DMS114 treated with DMSO at 0.1 percent for 48 hours (cell line): ENCODE results near the gene AAMP.
"Not testable (repeated sequence)": the region's sequence is repeated elsewhere in the genome, so short reads cannot be mapped to it uniquely, and the experiment has no call there.

Source experiments
- DNase-seq: peaks from one replicate; lab custom pipeline; 2025; ENCODE audit not compliant: unreplicated experiment; lab: John Stamatoyannopoulos, UW

AAMP gene, protein sequence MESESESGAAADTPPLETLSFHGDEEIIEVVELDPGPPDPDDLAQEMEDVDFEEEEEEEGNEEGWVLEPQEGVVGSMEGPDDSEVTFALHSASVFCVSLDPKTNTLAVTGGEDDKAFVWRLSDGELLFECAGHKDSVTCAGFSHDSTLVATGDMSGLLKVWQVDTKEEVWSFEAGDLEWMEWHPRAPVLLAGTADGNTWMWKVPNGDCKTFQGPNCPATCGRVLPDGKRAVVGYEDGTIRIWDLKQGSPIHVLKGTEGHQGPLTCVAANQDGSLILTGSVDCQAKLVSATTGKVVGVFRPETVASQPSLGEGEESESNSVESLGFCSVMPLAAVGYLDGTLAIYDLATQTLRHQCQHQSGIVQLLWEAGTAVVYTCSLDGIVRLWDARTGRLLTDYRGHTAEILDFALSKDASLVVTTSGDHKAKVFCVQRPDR

DNA sequence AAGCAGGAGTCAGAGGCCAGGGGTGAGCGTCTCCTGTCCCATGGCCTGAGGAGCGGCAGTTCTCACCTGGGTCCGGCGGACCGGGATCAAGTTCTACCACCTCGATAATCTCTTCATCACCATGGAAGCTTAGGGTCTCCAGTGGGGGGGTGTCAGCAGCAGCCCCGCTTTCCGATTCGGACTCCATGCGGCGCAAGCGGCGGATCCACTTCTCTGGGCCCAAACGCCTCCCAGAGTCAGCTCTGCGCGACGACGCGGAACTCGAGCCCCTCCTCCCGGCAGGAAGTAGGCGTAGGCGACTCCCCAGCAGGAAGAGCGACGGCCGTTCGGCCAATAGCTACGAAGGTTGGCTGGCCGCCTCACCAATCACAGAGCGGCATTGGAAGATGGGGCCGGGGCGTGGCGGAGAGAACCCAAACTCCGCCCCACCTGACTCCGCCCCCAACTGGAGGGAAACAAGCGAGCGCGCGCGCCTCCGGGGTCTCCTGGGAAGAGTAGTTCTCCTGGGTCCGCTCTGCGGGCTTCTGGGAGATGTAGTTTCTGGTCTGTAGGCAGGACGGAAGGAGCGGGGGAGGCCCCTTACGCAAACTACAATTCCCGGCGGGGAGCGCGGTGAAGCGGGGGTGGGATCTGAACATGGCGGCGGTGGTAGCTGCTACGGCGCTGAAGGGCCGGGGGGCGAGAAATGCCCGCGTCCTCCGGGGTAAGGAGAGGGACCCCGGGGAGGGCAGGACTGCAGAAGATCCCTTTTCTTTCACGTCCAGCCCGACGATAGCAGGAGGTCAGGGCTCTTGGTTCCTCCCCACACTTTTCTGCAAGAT lies at the start of gene AAMP, which contains the start of gene PNKD:
Gene AAMP (minus strand): TSS at position 238 of the 821 bp plus-strand sequence. CDS start 51 bp downstream, at position 187.
Gene PNKD (plus strand): TSS at position 620 of the 821 bp plus-strand sequence. CDS start 17 bp downstream, at position 637.
- peak; percentile 98 for DNase-seq

DNA sequence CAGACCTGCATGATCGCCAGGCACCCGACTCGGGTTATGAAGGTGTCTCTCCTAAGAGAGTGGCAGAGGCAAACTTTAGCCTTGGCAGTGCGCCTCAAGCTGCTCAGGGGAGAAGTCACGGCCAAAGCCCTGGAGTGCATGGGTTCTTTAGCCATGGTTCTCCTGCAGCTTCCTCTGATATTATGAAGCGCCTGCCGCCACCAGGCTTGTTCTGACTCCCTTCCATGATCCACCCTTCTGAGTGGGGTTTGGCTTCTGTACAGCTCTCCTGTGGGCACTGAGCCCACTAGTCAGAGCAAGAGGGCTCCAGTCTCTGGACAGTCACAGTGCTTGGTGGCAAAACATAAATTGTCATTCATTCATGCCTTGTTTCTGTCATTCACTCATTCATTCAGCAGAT lies 48.3 kb upstream of the AAMP start:
- DNase-seq = no peak

DNA sequence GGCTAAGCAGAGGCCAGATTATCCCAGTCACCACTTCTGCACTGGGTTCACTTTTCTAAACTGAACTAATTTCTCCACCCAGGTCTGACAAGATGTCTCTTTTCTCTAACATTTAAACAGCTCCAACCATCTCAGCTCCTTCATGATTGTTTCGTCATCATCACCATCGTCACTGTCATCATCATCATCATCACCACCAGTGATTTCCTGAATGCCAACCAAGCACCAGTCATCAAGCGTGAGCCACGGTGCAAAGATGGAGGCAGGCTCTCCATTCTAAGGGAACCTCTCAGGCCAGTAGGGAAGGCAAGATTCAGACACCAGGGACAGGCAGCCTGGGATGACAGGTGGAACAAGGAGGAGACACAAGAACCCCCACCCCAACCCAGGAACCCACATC lies 47.9 kb upstream of the AAMP start:
- no peak for DNase-seq

DNA sequence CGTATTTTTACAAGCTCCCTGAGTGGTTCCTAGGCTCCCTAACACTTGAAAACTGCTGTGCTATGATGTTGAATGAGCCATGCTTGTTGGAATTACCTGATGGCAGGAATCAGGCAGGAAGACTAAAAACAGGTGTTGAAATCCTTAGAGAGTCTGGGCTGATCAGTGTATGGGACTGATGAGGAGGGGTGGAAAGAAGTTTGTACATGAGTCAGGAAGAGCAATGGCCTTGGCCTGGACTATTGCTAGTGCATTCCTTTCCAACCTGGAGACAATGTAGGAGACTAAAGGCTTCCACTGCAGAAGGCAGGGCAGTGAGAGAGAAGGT lies 47.3 kb upstream of the AAMP start:
- no peak for DNase-seq

DNA sequence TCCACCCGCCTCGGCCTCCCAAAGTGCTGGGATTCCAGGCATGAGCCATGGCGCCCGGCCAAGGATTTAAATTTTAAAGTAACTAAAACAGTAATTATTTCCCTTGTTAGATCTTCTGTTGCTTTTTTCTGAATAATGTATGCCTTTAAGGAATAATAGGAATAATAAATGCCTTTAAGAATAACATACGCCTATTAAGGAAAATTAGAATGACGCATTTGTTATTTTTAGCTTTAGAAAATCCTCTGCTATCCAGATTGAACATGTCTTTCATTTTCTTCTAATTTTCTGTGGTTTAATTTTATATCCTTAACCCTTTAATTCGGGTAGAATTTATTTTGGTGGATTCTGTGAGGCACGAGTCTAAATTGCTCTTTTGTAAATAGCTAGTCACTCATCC lies 45.5 kb upstream of the AAMP start:
- no peak for DNase-seq

DNA sequence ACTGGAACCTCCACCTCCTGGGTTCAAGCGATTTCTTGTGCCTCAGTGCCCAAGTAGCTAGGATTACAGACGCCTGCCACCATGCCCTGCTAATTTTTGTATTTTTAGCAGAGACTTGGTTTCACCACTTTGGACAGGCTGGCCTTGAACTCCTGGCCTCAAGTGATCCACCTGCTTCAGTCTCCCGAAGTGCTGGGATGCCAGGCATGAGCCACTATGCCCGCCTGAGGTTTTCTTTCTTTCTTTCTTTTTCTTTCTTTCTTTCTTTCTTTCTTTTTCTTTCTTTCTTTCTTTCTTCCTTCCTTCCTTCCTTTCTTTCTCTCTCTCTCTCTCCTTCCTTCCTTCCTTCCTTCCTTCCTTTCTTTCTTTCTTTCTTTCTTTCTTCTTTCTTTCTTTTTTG lies 44.8 kb upstream of the AAMP start:
- DNase-seq = not testable (repeated sequence)

DNA sequence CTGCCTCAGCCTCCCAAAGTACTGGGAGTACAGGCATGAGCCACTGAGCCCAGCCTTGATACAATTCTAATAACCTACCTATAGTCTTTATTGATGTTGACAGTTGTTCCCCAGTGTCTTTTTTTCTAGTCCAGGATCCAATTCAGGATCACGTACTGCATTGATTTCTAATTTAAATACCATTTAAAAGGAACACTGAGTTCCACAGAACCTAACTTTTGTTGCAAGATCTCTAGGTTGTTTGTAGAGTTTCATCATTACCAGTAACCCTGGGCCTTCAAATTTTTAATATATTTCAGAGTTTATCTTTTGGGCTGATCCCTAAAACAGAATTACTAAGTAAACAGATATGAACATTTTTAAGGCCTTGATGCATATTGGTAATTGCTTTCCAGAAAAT lies 43.4 kb upstream of the AAMP start:
- DNase-seq = no peak

DNA sequence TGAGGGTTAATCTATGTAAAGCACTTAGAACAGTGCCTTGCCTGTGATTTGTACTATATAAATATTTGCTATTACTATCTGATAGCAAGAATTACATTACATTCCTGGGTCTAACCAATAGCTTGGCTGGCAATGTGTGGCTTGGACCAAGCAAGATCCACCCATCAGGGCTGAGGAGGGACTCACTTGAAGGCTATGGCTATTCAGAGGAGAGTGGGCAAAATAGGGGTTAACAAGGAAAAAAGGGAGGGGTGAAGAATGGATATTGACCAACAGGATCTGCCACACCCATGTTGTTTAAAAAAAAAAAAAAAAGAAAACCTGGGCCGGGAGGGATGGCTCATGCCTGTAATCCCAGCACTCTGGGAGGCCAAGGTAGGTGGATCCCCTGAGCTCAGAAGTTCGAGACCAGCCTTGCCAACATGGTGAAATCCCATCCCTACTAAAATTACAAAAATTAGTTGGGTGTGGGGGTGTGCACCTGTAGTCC lies 42.4 kb upstream of the AAMP start:
- DNase-seq = no peak

DNA sequence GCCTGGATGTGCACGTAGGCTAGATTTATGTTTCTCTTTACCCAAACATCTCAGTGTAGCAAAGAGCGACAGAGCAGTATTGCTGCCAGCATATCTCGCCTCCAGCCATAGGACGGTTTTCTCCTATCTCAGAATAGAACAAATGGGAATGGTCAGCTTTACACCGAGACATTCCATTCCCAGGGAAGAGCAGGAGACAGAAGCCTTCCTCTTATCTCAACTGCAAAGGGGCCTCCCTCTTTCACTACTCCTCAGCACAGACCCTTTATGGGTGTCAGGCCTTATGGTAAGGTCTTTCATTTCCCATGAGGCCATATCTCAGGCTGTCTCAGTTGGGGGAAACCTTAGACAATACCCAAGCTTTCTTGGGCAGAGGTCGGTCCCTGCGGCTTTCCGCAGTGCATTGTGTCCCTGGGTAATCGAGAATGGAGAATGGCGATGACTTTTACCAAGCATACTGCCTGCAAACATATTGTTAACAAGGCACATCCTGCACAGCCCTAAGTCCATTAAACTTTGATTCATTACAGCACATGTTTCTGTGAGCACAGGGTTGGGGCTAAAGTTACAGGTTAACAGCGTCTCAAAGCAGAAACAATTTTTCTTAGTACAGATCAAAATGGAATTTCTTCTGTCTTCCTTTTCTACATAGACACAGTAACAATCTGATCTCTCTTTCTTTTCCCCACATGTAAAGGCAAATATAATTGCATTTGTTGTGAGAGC lies 41.8 kb upstream of the AAMP start:
- DNase-seq = not testable (repeated sequence)

DNA sequence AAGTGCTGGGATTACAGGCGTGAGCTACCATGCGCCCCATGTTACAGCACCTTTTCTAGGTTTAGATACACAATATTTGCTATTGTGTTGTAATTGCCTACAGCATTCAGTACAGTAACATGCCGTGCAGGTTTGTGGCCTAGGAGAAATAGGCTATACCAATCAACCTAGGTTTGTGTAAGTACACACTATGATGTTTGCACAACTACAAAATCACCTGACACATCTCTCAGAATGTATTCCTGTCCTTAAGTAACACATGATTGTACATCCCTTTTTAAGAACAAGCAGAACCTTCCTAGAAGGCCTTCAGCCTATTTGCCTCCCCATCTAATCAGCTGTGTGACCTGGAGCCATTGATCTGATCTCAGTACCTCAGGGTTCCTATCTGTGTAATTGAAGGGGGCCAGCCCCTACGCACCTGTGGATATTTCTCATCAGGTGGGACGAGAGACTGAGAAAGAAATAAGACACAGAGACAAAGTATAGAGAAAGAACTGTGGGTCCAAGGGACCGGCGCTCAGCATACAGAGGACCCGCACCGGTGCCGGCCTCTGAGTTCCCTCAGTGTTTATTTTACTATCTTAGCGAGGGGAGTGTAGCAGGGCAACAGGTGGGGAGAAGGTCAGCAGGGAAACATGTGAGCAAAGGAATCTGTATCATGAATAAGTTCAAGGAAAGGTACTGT lies 41.1 kb upstream of the AAMP start:
- DNase-seq = no peak

DNA sequence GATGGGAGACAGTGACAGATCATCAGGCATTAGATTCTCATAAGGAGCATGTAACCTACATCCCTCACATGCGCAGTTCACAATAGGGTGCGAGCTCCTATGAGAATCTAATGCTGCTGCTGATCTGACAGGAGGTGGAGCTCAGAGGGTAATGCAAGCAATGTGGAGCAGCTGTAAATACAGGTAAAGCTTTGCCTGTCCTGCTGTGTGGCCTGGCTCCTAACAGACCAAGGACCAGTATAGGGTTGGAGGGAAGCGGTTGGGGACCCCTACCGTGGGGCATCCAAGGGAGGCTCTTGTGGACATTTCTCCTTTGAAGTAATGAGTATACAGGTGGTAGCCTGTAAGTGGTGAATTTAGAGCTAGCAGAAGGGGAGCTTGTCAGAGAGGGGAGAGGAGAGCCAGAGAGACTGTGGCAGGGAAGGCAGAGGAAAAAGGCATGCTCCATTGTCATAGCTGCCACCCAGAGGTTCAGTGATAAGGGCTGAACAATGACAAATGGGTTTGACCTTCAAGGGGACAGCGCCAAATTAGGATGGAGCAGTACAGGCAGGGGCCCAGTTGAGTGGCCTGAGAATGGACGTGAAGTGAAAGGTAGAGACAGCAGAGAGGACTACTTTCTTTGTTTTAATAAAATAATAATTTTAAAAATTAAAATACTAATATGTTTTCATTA lies 37.6 kb upstream of the AAMP start:
- no peak for DNase-seq

DNA sequence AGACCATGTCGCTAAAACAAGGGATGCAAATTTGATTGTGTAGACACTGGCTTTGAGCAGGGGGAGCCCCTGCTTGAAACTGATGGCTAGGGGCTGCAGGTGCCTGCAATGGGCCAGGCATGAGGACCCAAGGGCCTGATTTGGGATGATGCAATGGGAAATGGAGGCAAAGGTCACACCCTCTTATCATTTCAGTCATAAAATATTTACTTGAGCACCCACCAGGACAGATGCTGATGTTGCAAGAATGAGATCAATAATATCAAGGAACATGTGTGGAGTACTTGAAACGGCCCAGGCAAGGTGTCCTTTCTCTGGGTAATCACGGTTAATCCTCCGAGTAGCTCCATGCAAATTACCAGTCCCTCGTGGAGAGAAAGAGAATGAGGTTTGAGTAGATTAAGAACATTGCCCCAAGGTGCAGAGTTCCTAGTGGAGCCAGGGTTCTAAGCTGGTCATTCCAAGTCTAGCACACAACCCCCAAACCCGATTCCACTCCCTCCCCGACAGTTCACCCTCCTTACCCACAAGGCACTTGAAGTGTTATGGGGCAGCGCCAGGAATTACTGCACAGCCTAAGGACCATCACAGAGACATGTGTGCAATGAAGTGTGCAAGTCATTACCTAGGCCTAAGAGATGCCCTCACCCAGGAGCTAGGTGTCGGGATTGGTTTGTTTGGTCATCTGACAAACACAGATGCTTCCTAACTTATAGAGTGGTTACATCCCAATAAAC lies 36.4 kb upstream of the AAMP start:
- no peak for DNase-seq

DNA sequence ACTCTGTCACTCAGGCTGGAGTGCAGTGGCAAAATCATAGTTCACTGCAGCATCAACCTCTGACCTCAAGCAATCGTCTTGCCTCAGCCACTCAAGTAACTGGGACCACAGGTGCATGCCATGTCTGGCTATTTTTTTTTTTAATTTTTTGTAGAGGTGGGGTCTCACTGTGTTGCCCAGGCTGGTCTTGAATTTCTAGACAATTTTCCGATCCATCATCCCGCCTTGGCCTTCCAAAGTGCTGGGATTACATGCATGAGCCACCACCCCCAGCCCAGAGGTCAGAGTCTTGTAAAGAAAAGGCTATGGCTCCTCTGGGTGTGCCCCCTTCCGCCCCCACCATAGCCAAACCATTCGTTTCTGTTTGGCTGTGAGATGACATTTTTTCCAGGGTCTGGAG lies 35.4 kb upstream of the AAMP start:
- no peak for DNase-seq

DNA sequence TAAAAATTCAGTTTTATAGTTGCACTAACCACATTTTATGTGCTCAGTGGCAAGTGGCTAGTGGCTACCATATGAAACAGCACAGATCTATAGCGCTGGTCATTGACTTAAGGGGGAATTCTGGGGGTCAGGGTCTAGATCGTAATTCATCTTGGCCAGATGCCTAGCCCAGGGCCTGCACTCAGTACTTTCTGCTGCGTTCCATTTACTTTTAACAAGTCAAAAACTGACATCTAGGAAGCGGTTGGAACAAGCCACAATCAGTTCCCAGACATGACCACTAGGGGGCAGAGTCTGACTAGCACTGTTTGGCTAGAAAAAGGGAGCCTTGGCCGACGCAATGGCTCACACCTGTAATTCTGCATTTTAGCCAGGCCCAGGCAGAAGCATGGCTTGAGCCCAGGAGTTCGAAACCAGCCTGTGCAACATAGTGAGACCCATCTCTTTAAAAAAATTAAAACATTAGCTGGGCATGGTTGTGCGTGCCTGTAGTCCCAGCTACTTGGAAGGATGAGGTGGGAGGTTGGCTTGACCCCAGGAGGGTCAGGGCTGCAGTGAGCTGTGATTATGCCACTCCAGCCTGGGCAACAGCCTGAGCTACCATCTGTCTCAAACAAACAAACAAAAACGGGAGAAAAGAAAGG lies 31.4 kb upstream of the AAMP start:
- DNase-seq = peak; percentile 55

DNA sequence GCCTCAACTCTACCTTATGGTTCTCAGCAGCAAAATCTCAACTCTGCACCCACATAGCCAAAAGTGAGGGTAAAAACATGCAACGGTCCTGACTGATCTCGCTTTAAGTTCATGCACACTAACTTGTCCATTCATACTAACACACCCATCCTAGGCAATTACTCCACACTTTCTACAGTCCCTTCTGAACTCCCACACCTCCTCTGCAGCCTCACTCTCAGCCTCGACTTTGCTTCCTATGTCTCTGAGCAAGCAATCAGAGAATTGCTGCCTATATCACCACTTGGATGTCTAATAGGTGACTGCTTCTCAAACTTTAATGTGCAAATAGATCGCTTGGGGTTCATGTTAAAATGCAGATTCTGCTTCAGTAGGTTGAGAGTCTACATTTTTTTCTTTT lies 30.2 kb upstream of the AAMP start:
- DNase-seq = no peak

DNA sequence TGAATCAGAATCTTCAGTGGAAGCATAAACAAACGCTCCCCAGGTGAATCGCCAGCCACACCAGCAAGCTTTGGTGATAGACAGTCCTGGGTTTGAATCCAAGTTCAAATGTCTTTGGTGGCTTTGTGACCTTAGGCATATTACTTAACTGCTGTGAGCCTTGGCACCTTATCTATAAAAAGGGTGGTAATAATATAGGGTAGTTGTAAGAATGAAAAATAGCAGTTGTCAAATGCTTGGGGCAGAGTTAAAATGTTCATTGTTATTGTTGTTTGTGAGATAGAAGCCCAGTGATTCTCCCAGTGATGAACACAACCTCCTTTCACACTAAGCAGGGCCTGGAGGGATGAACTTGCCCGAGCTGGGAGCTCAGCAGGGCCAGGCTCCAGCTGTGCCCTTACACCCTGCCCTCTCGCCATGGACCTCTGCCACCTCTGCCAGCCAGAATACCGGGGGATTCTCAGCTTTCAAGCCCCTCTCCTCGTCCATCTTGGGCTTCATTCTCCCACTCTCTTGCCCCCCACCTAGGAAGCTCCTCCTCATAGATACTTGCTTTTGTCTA lies 28.5 kb upstream of the AAMP start:
- DNase-seq = no peak

DNA sequence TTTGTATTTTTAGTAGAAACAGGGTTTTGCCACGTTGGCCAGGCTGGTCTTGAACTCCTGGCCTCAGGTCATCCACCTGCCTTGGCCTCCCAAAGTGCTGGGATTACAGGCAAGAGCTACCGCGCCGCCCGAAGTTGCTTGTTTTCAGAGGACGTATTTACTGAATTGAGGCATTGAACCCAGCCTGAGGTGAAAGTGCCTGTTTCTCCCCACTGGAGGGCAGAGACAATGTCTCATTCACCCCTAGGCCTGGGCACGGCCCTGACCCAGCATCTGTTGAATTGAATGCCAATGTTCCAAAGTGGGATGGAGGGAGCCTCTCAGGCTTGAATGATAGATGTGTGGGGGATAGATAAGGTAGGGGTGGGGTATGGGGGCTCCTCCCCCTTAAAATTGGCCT lies 26.9 kb upstream of the AAMP start:
- DNase-seq = no peak

DNA sequence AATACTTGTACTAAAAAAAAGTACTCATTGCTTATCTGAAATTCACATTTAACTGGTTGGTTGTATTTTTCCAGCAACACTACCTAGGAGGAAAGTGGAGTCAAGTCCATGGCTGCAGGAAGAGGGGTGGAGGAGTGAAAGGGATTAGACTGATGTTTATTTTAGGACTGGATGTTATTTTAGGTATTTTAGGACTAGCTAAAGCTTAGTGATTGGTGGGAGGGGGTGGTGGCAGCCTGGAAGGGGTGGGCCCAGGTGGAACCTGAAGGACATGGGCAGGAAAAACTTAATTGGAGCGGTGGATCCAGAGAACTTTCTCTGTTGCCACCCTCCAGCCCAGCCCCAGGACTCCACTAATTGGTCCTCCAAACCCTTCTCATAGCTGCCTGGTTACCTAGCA lies 26.3 kb upstream of the AAMP start:
- no peak for DNase-seq

DNA sequence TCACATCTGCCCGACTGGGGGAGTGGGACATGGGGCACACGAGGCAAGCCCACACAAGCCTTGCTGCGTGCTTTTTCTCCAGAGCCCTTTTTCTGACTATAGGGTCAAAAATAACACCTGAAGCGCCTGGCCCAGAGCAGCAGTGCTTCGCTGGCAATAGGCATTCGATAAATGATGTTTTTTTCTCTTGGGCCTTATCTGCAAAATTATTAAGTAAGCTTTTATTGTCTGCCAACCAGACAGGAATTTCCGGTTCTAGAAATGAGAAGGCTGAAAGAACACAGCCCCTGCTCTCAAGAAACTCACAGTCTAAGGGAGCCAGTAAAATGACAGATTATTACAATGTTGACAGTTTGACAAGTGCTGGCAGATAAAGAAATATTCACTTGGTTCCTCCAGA lies 25.1 kb upstream of the AAMP start:
- DNase-seq = no peak
